Fibroblast of skin of abdomen (primary cell): ENCODE results near the gene MEF2D.

Experiments used
- DNase-seq: peaks from one replicate; pipeline ENCODE4 v3.0.0-alpha.2; 2013

The MEF2D gene

GRCh38 chr1:156439777-156440183, 60.8 kb downstream of the MEF2D start:
- no peak for DNase-seq

GRCh38 chr1:156439036-156439776, 61.4 kb downstream of the MEF2D start:
- DNase-seq, result no peak

GRCh38 chr1:156438278-156438987, 62.1 kb downstream of the MEF2D start:
- peak; percentile 24 for DNase-seq

GRCh38 chr1:156437037-156437867, 63.3 kb downstream of the MEF2D start:
- DNase-seq, result no peak

DNA sequence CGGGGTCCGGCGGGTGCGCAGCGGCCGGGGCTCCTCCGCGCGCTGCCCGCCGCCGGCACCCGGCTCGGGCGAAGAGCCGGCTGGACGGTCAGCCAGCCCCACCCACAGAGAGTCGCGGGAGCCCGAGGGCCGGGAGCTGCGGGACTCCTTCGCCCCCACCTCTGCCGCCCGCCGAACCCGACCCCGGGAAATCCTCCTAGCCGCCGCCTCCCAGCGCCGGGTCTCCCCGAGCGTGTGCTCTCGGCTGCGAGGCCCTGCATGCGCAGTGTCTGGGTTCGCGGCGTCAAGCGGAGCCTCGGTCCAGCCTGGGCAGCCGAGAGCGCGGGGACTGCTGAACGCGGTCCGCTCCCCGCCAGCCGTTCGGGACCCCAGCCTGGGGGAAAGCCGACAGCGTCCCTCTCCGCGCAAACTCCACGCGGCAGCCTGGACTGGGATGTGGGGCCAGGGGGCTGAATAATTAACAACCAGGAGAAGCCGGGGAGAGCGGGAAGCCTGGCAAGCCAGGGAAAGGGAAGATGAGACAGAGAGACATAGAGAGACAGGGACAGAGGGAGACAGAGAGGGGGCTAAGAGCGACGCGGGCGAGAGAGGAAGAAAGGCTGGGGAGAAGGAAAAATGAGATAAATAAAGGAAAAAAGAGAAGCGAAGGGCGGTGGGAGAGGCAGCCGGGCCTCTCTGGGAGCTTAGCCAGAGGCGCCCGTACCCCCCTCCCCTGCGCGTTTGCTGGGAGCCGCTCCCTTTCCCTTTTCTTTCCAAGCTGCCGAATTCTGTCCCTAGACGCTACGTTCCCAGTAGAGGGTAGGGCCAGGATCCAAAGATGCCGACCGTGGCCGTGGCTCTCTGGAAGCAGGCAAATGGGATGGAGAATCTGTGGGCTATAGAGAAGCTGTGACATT, 64.2 kb downstream of the MEF2D start:
- DNase-seq, result no peak

- DNase-seq, result no peak
These were observed 64.9 kb downstream of the MEF2D start for GRCh38 chr1:156435545-156436140.

- DNase-seq, result no peak
These were observed 65.5 kb downstream of the MEF2D start for GRCh38 chr1:156434989-156435544.

GRCh38 chr1:156433602-156434001, 67.0 kb downstream of the MEF2D start:
- no peak for DNase-seq

DNA sequence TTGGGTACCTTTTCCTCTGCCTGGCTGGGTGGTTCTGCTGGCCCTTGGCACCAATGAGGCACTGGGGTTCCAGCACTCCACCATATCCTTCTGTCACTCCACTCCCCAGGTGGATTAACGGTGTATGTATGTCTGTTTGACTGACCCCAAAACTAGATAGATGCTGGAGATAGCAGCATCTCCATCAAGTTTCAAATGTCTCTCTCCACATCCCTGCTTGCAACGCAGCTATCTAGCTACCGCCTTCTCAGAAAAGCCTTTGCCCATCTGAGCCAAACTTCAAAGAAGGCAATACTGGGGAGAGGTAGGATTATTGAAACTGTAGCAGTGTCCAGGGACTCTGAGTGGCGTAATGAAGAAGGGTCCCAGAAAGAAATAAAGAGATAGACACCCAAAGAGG, 67.5 kb downstream of the MEF2D start:
- no peak for DNase-seq

DNA sequence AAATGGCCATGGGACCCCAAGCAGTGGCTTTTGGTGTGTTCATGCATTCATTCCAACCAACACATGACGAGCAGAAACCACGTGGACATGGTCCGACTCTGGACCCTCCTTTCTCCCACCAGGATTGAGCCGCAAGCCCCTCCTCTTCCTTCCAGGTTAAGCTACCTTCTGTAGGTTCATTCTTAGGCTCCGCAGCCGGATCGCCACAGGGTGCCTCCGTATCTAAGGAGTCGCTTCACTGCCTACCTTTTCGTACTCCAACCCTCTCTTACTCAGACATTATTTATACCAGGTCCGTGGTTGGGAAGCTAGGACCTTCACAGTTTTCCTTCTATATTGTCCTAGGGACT, 67.9 kb downstream of the MEF2D start:
- DNase-seq, result no peak

GRCh38 chr1:156431769-156432668, 68.6 kb downstream of the MEF2D start:
- no peak for DNase-seq

DNA sequence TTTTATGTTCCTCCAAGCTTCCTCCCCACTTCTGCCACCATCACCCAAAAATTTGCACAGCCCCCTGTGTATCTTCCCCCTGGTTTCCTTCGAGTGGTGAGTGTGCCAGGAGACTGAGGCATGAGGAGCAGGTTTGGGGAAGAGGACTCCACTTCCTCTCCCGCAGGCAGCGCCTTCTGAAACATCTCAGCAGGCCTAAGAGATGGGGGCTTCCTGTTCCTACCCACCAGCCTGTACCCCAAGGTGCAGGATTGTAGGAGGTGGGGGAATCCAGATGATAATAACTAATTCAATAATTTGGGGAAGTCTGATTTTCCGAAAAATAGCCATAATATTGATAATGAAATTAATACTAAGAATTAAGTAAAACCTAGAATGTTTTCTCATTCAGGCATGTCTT, 69.2 kb downstream of the MEF2D start:
- DNase-seq, result no peak

- DNase-seq, result no peak
These were observed 69.7 kb downstream of the MEF2D start for GRCh38 chr1:156430866-156431265.

GRCh38 chr1:156430303-156430702, 70.3 kb downstream of the MEF2D start:
- no peak for DNase-seq

DNA sequence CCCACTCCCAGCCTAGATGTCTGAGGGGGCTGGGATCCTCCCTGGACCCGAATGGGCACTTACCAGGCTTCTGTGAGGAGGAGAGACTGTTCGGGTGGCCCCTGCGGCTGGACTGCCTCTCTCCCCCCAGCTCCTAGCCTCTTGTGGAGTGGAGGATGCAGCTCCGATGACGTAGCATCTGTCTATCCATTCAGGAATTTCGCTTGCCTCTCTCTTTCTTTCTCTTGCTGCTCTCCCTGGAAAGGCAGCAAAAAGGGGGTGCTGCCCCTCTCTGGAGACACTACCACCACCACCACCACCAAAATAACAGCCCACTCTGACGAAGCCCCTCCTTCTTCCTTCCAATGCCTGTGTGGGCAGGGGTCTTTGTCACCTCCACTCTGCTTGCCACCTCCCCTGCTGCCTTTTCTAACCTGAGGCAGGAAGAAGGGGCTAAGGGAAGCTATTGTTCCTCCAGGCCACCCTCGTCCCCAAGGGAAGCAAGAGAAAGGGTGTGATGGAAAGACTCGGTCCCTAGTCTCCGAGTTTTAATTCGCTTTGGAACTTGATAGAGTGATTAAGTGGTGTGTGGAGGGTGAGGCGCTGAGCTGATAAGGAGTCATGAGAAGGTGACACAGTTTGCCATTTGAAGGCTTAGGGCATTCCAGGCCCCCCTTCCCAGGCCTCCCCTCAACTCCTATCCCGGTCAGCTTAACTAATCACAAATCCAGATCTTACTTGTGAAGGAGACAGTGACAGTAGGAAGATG, 71.1 kb downstream of the MEF2D start:
- DNase-seq, result no peak

DNA sequence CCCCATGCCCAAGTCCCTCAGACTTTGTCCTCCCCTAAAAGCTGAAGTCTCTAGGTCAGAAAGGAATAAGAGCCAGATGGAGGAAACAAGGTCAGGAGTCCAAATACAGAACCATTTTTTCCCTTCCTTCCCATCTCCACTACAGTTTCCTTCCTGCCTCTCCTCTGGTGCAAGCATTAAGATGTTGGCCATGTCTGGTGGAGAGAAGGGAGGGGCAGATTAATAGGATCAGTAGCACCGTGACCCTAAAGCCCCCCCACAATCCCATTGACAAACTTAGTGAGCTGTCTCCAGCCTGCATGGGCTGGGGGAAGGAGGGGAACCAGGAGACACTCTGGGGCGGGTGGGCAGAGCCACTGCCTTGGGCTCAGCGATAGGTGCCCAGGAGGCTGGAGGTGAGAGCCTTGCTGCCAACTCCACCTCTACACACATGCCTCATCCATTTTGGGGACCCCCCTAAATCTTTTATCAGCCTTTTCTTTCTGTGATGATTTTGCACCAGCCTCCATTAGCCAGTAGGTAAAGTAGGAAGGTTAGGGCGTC, 71.8 kb downstream of the MEF2D start:
- no peak for DNase-seq

DNA sequence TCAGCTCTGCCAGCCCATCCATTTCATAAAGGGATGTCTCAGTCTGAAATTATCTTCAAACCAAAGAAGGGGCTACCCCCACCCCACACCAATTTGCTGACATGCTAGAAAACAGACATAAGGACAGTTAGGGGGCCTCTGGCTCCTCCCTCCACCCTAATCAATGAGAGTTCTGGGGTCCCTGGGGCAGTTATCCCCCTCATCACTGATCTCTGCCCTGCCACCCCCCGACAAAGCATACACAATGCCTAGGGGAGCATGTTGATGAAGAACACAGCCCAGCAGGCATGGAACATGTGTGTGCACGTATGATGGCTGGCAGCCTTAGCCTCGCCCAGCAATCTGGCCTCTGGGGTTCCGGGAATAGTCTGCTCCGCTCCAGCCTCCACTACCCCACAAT, 72.6 kb downstream of the MEF2D start:
- no peak for DNase-seq

DNA sequence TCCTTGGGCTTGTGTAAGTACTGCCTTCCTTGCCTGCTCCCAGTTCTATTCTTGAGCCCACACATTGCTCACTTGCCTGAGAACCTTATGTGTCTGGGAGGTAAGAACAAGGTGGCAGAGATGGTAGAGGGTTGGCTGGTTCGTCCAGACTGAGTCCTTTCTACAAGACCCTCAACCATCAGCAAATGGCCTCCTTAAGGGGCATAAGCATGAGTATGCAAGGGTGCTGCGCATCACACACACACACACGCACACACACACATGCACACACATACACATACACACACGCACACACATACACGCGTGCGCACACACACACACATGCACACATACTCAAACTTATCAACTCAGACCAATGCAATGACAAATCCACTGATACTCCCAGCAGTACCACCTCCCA, 74.6 kb downstream of the MEF2D start:
- DNase-seq, result no peak

GRCh38 chr1:156424806-156425432, 75.7 kb downstream of the MEF2D start:
- no peak for DNase-seq
